SK-N-MC (cell line): ENCODE measurements around the gene TMEM107.

Source experiments
- EZH2 ChIP-seq: fragments of 200-600 bp; sonication (generic); IDR thresholded peaks from one replicate; pipeline ENCODE4 v1.6.1; 2017; ENCODE audit warnings: antibody characterized with exemption
- FOXP2 ChIP-seq: optimal IDR thresholded peaks from 2 replicates; pipeline ENCODE3; 2011; ENCODE audit warnings: mild to moderate bottlenecking, moderate library complexity; ENCODE audit not compliant: insufficient read depth; ENCODE audit errors: extremely low read length, control extremely low read depth
- POLR2AphosphoS5 ChIP-seq: IDR thresholded peaks from 2 replicates; pipeline ENCODE4 v1.6.1; 2012; ENCODE audit warnings: mild to moderate bottlenecking, low read depth, low read length, borderline replicate concordance

DNA sequence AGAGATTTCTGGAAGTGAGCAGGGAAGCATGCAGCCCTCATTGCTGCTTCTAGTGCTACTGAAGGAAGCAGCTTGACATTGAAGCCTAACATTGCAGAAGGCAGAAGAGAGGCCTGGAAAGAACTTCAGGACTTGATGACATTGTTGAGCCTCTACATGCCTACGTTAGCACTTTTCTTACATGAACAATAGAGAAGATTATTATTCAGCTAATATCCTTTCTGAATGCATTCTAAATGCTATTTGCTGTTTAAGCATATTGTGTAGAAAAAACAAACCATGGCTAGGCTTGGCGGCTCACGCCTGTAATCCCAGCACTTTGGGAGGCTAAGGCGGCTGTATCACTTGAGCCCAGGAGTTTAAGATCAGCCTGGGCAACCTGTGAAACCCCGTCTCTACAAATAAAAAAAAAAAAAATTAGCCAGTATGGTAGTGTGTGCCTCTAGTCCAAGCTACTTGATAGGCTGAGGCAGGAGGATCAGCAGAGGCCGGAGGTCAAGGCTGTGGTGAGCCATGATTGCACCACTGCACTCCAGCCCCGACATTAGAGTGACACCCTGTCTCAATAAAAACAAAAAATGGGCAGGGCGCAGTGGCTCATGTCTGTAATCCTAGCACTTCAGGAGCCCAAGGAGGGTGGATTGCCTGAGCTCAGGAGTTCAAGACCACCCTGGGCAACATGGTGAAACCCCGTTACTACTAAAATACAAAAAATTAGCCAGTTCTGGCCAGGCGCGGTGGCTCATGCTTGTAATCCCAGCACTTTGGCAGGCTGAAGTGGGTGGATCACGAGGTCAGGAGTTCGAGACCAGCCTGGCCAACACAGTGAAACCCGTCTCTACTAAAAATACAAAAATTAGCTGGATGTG is 36.4 kb upstream of the TMEM107 start:
- TF ChIP-seq EZH2, result no peak
- TF ChIP-seq POLR2AphosphoS5, result no peak
- no peak for TF ChIP-seq FOXP2
